B cell (primary cell): ENCODE measurements around the gene PAIP2. TPM values are rescaled to one million over a fixed set of nuclear protein-coding genes. Genes with fewer than 3 reads are reported as not detected.

ENCODE experiments used
- ATAC-seq: fragments of 200-7000 bp; cut with Tn5 transposase; one replicate; pipeline ENCODE4 v1.10.0; 2021; ENCODE audit warnings: low read depth, mild to moderate bottlenecking, moderate number of reproducible peaks, moderate library complexity
- CTCF ChIA-PET: fragments of 350-600 bp; sonication (Branson Sonifier 250); formaldehyde crosslinking; loops from one replicate; lab custom pipeline; 2021; ENCODE audit warnings: antibody characterized with exemption, inconsistent platforms; lab: Charles Lee
- POLR2A ChIA-PET: fragments of 350-600 bp; sonication (Branson Sonifier 250); formaldehyde crosslinking; loops from one replicate; lab custom pipeline; 2021; ENCODE audit warnings: antibody characterized with exemption; lab: Charles Lee
- DNase-seq: peaks from one replicate; pipeline ENCODE4 v3.0.0; 2013
- H2AFZ ChIP-seq: 2 replicates; pipeline ENCODE4 v1.6.1; 2012; ENCODE audit warnings: mild to moderate bottlenecking, low read depth, low read length; ENCODE audit not compliant: insufficient read depth, poor library complexity, severe bottlenecking
- H3K27ac ChIP-seq, 2 donors: 1 replicate in 1 of 2; 2 replicates in 1 of 2; pipeline ENCODE4 v1.5.1; 2012 to 2013; ENCODE audit warnings: low read length in 2 of 2, mild to moderate bottlenecking in 2 of 2, moderate library complexity in 1 of 2
- H3K27me3 ChIP-seq, 4 experiments: fragments of 200-600 bp in 1 of 4; sonication (generic) in 1 of 4; replicated peaks in 1 of 4; 1 replicate in 2 of 4; 2 replicates in 2 of 4; pipeline versions ENCODE4 v1.6.1 to v1.7.0; 2013 to 2016; ENCODE audit warnings: low read length in 3 of 4, mild to moderate bottlenecking in 2 of 4, mixed read lengths in 1 of 4, moderate library complexity in 1 of 4; ENCODE audit not compliant: insufficient read depth in 4 of 4, control insufficient read depth in 3 of 4; ENCODE audit errors: control extremely low read depth in 1 of 4
- H3K36me3 ChIP-seq, 2 experiments: replicated peaks in 1 of 2; 1 replicate in 1 of 2; 2 replicates in 1 of 2; pipeline versions ENCODE4 v1.6.1 to v1.7.1; 2013; ENCODE audit warnings: low read length in 1 of 2; ENCODE audit not compliant: insufficient read depth in 2 of 2, control insufficient read depth in 1 of 2; ENCODE audit errors: control extremely low read depth in 1 of 2, extremely low read depth in 1 of 2
- H3K4me1 ChIP-seq, 2 donors: fragments of 200-600 bp in 1 of 2; sonication (generic) in 1 of 2; 1 replicate in 1 of 2; 2 replicates in 1 of 2; pipeline versions ENCODE4 v1.5.1 to v1.6.1; 2013 to 2017; ENCODE audit warnings: low read length in 2 of 2; ENCODE audit not compliant: control insufficient read depth in 2 of 2, insufficient read depth in 2 of 2
- H3K4me2 ChIP-seq: replicated peaks from 2 replicates; pipeline ENCODE3; 2012; ENCODE audit warnings: mild to moderate bottlenecking, low read depth, low read length; ENCODE audit not compliant: poor library complexity, severe bottlenecking
- H3K4me3 ChIP-seq, 5 experiments: fragments of 200-600 bp in 1 of 5; sonication (generic) in 1 of 5; 1 replicate in 3 of 5; 2 replicates in 2 of 5; pipeline versions ENCODE4 v1.5.1 to v1.7.0; 2011 to 2016; ENCODE audit warnings: low read length in 4 of 5, mild to moderate bottlenecking in 4 of 5, low read depth in 2 of 5, control low read depth in 1 of 5, moderate library complexity in 1 of 5; ENCODE audit not compliant: insufficient read depth in 1 of 5; ENCODE audit errors: control extremely low read depth in 1 of 5, extremely low read depth in 1 of 5
- H3K79me2 ChIP-seq: fragments of 200-600 bp; sonication (generic); one replicate; pipeline ENCODE4 v1.6.0; 2016; ENCODE audit warnings: low read length; ENCODE audit not compliant: control insufficient read depth, insufficient read depth
- H3K9ac ChIP-seq: fragments of 200-600 bp; sonication (generic); 2 replicates; pipeline ENCODE4 v1.6.1; 2017; ENCODE audit warnings: mild to moderate bottlenecking, low read length, moderate library complexity
- H3K9me3 ChIP-seq, 3 donors: one replicate each; pipeline versions ENCODE4 v1.6.1 to v1.7.1; 2013; ENCODE audit warnings: low read length in 2 of 3; ENCODE audit not compliant: control insufficient read depth in 2 of 3, insufficient read depth in 1 of 3; ENCODE audit errors: control extremely low read depth in 1 of 3
- H4K20me1 ChIP-seq: 2 replicates; pipeline ENCODE4 v1.6.0; 2012; ENCODE audit warnings: mild to moderate bottlenecking, low read length; ENCODE audit not compliant: insufficient read depth, control insufficient read depth, poor library complexity, severe bottlenecking
- H3K27ac Mint-ChIP-seq: one replicate; pipeline ENCODE4 v1.8.0; 2021; ENCODE audit warnings: mixed read lengths
- H3K27me3 Mint-ChIP-seq: one replicate; pipeline ENCODE4 v1.8.0; 2021; ENCODE audit warnings: mixed read lengths
- H3K4me1 Mint-ChIP-seq: one replicate; pipeline ENCODE4 v1.8.0; 2021; ENCODE audit warnings: mixed read lengths
- H3K4me3 Mint-ChIP-seq: one replicate; pipeline ENCODE4 v1.8.0; 2021; ENCODE audit warnings: mixed read lengths
- H3K9me3 Mint-ChIP-seq: one replicate; pipeline ENCODE4 v1.8.0; 2022; ENCODE audit warnings: mixed read lengths; ENCODE audit not compliant: insufficient read depth
- EZH2 ChIP-seq: IDR thresholded peaks from 2 replicates; pipeline ENCODE4 v1.6.1; 2012; ENCODE audit warnings: borderline replicate concordance, low read depth, mild to moderate bottlenecking, moderate library complexity, low read length; ENCODE audit not compliant: insufficient read depth, poor library complexity, severe bottlenecking
- WGBS: methylation state at CpG from one replicate; pipeline ENCODE4 v1.1.5; 2013; ENCODE audit warnings: missing lambda C conversion rate; ENCODE audit not compliant: insufficient coverage; 5-methylcytosine and 5-hydroxymethylcytosine counted together
- intact Hi-C: fragments of 100-400 bp; cut with micrococcal nuclease; formaldehyde crosslinking; loops from one replicate; pipeline ENCODE4 v1.10.0; 2022
- polyA plus RNA-seq: library from polyadenylated mRNA; depleted of rRNA; stranded (reverse); fragments of >200 nt; gene quantifications from 2 replicates; pipeline ENCODE4 v1.2.3, GENCODE V29; 2012
- total RNA-seq, 2 donors: library from RNA; stranded (reverse); fragments of 120-200 nt in 1 of 2; gene quantifications; 1 replicate in 1 of 2; 2 replicates in 1 of 2; pipeline versions ENCODE4 v1.2.3 to v1.2.4, GENCODE V29; 2013 to 2022
- TF ChIP-seq, protein P1 (sequence below): fragments of 200-600 bp; IDR thresholded peaks from one replicate; pipeline ENCODE4 v1.8.0; 2022; ENCODE audit warnings: antibody characterized with exemption, mild to moderate bottlenecking

PAIP2 gene
- total and polyA plus RNA-seq, 2 donors (not counting 1 experiment from before 2014, with no cell fraction given) = 38.5 to 121 TPM

DNA sequence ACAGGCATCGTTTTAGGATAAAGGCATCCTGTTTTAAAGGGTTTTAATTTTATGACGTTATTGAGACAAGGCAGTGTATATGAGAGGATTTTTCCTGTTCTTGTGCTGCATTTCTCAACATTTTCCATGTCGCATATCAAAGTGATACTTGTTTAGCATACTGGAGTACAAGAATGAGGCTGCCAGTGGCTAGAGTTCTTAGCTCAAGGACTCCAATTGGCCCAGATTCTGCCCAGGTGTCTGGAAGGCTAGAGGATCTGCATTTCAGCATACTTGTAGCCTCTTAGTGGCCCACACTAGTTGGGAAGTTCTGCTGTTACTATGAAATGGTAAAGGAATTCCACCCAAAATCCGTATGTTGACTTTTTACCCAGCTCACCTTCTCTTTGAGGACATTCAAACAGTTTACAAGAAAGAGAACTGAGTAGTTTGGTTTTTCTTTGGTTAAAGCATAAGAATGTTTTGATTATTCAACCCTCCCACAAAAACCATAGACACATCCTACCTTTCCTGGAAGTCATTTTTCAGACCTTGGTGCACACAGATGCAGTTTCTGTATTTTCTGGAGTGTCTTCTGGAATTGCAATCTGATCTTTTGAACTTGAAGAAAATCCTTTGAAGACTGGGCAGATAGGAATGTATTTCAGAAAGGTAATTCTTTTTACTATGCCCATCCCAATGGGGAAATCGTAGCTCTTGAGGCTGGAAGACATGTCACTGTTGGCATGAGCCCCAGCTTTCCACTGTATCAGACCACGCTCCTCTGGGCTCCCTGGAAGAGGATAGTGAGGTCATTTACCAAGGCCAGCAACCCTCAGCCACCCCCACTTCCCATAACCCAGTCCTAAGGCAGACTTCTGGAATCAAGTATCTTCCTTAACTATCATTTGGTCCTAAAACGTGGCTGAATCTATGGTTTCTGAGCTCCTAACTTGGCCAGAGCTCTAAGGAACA lies 30.1 kb downstream of the PAIP2 start:
- H3K9me3 ChIP-seq = no peaks in the 10 kb centered on the region
- WGBS = no CpG with 5 or more reads among the region's 7 CpGs
- H3K4me1 ChIP-seq = no peaks in the 10 kb centered on the region
- no peak overlapping the region for H2AFZ ChIP-seq
- H3K27me3 Mint-ChIP-seq = no peaks in the 10 kb centered on the region
- H3K27ac Mint-ChIP-seq = no peak overlapping the region
- H3K4me2 ChIP-seq = no peak overlapping the region
- peaks cover 3 to 43% of the 10 kb centered on the region in 2 experiments for H3K36me3 ChIP-seq
- no peaks in the 10 kb centered on the region for H3K27me3 ChIP-seq
- no peaks in the 10 kb centered on the region for H4K20me1 ChIP-seq
- ChIA-PET POLR2A (interaction anchor here (0.5 to 0.8 kb wide), 2 partner anchors 9 to 16 kb away, joined by 3 read pairs; no protein-coding TSS in a partner anchor), CTCF (interaction anchor here (0.5 to 2.3 kb wide), 5 partner anchors 11 to 121 kb away, joined by 3 to 6 read pairs (median 5); partner anchors contain the start of gene SLC23A1)
- no peak overlapping the region for H3K4me3 Mint-ChIP-seq
- no peak overlapping the region for H3K4me3 ChIP-seq
- no peaks in the 10 kb centered on the region for H3K9me3 Mint-ChIP-seq
- no peaks in the 10 kb centered on the region for H3K4me1 Mint-ChIP-seq
- H3K79me2 ChIP-seq = no peaks in the 10 kb centered on the region
- H3K27ac ChIP-seq = no peak overlapping the region
- DNase-seq = no peak
- no peak for ATAC-seq
- H3K9ac ChIP-seq = no peak overlapping the region
- no peak for TF ChIP-seq EZH2
- TF ChIP-seq, protein P1, sequence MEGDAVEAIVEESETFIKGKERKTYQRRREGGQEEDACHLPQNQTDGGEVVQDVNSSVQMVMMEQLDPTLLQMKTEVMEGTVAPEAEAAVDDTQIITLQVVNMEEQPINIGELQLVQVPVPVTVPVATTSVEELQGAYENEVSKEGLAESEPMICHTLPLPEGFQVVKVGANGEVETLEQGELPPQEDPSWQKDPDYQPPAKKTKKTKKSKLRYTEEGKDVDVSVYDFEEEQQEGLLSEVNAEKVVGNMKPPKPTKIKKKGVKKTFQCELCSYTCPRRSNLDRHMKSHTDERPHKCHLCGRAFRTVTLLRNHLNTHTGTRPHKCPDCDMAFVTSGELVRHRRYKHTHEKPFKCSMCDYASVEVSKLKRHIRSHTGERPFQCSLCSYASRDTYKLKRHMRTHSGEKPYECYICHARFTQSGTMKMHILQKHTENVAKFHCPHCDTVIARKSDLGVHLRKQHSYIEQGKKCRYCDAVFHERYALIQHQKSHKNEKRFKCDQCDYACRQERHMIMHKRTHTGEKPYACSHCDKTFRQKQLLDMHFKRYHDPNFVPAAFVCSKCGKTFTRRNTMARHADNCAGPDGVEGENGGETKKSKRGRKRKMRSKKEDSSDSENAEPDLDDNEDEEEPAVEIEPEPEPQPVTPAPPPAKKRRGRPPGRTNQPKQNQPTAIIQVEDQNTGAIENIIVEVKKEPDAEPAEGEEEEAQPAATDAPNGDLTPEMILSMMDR = no peak
- intact Hi-C loops = no loop called here

DNA sequence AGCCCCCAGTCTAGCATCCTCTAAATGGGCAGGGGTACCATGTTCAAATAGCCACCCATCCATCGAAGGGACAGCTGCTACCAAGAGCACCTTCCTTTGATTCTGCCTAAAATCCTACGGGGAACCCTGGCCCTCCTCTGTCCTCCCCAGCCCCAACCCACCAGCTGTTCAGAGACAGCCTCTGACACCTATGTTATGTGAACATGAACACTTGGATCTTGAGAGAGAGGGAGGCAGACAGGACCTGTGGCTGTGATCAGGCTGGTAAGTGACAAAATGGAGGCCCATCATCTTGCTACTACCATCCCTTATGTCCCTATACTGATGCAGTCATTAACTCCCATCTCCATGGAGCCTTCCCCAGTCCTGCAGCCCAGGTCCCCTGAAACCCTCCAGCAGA lies 33.3 kb downstream of the PAIP2 start:
- H3K79me2 ChIP-seq = peaks cover 22% of the 10 kb centered on the region
- no peaks in the 10 kb centered on the region for H4K20me1 ChIP-seq
- WGBS = no CpG with 5 or more reads among the region's 2 CpGs
- peaks cover 2 to 28% of the 10 kb centered on the region in 2 experiments for H3K36me3 ChIP-seq
- no peaks in the 10 kb centered on the region for H3K27me3 ChIP-seq
- no peak for TF ChIP-seq EZH2
- TF ChIP-seq, protein P1 = no peak
- intact Hi-C loops = no loop called here
- Mint-ChIP-seq H3K27me3 (no peaks in the 10 kb centered on the region), H3K9me3 (no peaks in the 10 kb centered on the region), H3K4me3 (no peak overlapping the region), H3K27ac (peak overlapping the region; percentile 17), H3K4me1 (peaks cover 3% of the 10 kb centered on the region)
- DNase-seq (peak; percentile 10), ATAC-seq (no peak)
- no peak overlapping the region for H3K4me2 ChIP-seq
- POLR2A ChIA-PET = interaction anchor here (0.9 kb wide), 1 partner anchor 32 kb away, joined by 11 read pairs; no protein-coding TSS in a partner anchor
- CTCF ChIA-PET = interaction anchor here (1.0 to 2.9 kb wide), 3 partner anchors 13 to 48 kb away, joined by 4 to 12 read pairs (median 4); partner anchors contain the start of gene MZB1
- no peak overlapping the region for H3K27ac ChIP-seq
- no peak overlapping the region for H3K9ac ChIP-seq
- no peaks in the 10 kb centered on the region for H3K9me3 ChIP-seq
- H2AFZ ChIP-seq = no peak overlapping the region
- no peak overlapping the region for H3K4me3 ChIP-seq
- H3K4me1 ChIP-seq = no peaks in the 10 kb centered on the region
